H54 (cell line): Measurements from ENCODE around the gene TCAP.

Experiments
- DNase-seq: peaks from one replicate; pipeline ENCODE4 v3.0.0; 2011; ENCODE audit warnings: low spot score, mixed read lengths; ENCODE audit not compliant: insufficient read length
- FAIRE-seq: peaks from 3 replicates; lab custom pipeline; 2011; peaks lifted over from hg19 to GRCh38; lab: Jason Lieb, UNC
- POLR2A ChIP-seq: IDR thresholded peaks from 2 replicates; pipeline ENCODE4 v1.6.1; 2011; ENCODE audit warnings: low read depth, mild to moderate bottlenecking, low read length

TCAP gene

DNA sequence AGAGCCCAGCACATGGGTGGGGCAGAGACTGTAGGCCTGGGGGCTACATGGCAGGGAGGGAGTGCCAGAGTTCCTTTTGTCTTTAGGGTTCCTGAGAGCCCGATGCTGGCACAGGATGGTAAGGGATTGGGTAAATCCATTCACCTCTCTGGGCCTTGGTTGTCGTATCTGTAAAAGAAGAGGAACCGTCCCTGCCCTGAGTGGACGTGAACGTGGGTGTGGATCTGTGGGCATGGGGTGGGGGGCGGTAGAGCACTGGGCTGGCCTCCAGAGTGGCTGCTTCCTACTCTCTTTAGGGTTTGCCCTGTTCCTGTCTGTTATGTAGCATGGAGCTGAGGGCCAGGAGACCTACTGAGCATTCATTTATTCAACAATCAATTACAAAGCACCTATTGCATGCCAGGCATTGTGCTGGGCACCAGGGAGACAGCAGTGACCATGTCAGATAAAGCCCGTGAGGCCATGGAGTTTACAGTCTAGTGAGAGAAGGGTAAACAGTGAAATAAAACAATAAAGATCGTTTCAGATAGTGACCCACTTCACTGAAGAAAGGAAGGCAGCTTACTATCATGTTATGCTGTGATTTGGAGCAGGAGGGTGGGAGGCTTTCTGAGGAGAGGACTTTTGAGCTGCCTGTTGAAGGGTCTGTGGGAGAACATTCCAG lies 13.1 kb upstream of the TCAP start:
- FAIRE-seq (no peak), DNase-seq (no peak)
- no peak for TF ChIP-seq POLR2A

DNA sequence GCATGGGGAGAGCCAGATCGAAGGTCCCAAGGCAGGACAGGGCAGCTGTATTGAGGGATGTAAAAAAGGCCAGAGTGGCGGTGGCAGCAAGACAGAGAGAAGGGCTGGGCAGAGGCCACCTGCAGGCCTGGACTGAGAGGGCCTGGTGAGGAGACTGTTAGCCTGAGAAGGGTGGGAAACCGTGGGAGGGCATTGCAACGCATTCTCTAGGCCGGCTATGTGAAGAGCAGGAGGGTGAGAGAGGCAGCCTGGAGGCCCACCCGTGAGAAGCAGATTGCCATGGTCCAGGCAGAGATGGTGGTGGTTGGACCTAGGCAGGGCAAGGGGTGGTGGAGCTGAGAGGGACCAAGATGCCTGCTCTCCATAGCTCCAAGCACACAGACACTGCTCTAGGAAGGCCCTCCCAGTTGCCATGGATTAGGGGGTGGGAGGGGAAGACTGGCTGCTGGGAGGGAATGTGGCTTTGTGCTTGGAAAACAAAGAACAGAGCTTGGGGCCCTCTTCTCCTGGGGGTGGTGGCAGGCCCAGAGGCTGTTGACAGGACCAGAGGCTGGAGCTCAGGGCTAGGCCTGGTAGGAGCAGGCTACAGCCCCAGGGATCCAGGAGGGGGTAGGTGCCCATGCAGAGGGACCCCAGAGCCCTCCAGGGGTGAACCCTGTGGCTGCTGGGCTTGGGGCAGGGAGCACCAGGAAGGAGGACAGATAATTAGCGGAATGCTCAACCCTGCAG lies 12.4 kb upstream of the TCAP start:
- FAIRE-seq (no peak), DNase-seq (no peak)
- TF ChIP-seq POLR2A: no peak

DNA sequence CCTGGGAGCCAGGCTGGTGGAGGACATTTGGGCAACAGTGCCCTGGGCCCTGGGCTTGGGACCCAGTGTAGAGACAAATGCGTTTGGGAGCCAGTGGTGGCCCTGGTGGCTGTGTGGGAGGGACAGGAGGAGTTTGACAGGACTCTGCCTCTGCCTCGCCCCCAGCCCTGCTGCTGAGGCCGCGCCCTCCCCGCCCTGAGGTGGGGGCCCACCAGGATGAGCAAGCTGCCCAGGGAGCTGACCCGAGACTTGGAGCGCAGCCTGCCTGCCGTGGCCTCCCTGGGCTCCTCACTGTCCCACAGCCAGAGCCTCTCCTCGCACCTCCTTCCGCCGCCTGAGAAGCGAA lies 11.9 kb upstream of the TCAP start:
- DNase-seq: no peak
- no peak for TF ChIP-seq POLR2A
- FAIRE-seq: no peak

DNA sequence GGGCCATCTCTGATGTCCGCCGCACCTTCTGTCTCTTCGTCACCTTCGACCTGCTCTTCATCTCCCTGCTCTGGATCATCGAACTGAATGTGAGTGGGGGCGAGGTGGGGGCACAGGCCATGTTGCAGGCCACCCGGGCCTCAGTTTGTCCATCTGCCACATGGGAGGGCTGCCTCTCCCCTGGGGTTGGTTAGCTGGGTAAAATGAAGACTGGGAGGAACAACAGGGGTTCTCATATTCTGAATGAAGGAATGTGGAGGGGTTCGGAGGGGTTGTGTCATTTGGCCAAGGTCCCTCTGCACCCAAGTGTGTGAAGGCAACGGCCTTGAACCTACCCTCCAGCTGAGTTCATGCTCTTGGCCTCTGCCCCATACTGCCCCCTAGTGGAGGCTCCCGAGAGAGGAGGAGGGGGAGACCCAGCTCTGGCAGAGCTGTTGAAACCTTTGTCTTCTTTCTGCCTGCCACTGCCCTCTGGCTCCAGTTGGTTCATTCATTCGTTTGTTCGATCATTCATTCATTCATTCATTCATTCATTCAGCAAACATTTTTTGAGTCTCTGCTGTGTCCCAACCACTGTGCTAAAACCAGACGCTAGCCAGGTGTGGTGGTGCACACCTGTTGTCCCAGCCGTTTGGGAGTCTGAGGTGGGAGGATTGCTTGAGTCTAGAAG lies 11.4 kb upstream of the TCAP start:
- DNase-seq (peak; percentile 75), FAIRE-seq (no peak)
- no peak for TF ChIP-seq POLR2A

DNA sequence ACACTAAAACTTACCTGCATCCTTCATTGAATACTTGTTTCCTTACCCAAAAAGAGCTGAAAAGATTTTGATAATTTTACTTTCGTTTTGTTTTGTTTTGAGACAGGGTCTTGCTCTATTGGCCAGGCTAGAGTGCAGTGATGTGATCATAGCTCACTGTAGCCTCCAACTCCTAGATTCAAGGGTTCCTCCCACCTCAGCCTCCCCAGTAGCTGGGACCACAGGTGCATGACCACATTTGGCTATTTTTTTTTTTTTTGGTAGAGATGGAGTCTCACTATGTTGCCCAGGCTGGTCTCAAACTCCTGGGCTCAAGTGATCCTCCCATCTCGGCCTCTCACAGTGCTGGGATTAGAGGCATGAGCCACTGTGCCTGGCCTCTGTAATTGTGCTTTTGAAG lies 10.0 kb upstream of the TCAP start:
- no peak for FAIRE-seq
- no peak for TF ChIP-seq POLR2A
- no peak for DNase-seq

DNA sequence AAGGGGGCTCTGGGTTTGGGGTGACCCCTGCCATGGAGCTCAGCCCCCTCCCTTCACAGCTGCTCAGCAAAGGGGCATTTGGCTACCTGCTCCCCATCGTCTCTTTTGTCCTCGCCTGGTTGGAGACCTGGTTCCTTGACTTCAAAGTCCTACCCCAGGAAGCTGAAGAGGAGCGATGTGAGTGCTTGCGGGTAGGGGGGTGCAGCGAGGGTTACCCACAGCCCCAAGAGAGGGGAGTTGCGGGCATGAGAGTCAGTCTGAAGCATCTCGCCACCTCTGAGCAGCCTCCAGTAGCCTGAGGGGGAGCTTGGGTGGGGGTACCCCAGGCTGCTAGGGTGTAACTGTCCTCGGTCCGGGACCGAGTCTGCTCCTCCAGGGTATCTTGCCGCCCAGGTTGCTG lies 6.8 kb upstream of the TCAP start:
- DNase-seq: no peak
- TF ChIP-seq POLR2A: no peak
- no peak for FAIRE-seq

DNA sequence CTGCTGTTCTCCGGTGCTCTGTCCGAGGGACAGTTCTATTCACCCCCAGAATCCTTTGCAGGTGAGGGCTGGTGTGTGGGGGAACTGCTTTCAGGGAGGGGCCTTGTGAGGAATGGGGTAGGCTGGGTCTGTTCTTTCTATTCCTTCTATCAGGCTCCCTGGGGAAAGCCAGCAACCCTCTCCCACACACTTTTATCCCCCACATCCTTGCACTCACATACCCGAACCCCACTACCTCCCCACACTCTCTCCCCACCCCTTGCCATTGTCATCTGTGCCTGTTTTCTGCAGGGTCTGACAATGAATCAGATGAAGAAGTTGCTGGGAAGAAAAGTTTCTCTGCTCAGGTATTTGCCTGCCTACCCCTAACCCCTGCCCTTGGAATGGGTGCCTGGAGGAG lies 6.4 kb upstream of the TCAP start:
- FAIRE-seq (no peak), DNase-seq (no peak)
- no peak for TF ChIP-seq POLR2A

DNA sequence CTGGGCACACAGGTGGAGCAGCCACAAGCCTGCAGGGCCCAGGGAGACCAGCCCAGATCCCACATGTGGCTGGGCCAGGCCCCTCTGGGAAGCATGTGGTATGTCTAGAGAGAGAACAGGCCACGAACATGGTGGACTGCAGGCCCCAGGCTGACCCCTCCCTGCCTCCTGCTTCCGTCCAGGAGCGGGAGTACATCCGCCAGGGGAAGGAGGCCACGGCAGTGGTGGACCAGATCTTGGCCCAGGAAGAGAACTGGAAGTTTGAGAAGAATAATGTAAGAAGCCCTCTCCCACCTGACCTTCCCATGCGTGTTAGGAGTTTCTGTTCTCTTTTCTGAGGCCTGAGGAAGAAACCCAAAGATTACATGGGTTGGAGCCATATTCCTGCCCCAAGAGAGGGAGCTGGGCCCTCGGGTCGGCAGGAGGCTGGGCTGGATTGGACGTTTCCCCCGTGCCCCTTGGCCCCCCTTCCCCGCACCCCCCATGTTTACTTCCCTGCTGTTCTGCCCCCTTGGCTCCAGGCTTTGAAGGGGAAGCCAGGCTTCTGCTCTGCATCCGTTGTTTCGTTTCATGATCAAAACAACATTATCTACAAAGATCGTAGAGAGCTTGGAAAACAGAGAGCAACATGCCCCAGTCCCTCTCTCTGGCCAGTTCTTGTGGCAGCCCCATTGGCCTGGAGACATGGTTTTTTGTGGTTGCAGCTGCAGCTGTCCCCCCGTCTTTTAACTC lies 5.7 kb upstream of the TCAP start:
- DNase-seq (no peak), FAIRE-seq (no peak)

DNA sequence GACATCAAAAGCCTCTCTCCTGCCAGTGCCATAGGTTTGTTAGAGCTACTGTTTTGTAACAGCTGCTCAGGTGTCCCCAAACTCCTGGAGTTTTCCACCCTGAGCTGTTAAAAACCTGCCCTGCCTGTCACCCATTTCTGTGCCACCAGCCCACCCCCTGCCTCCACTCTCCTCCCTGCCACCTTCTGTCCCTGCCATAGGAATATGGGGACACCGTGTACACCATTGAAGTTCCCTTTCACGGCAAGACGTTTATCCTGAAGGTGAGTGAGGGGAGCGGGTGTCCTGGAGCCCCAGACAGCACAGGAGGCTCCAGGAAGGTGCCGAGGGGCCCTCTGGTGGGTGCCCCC lies 5.2 kb upstream of the TCAP start:
- DNase-seq (no peak), FAIRE-seq (no peak)
- TF ChIP-seq POLR2A: no peak

More for the DNA sequence above, 5.7 kb upstream of the TCAP start:
- no peak for TF ChIP-seq POLR2A

DNA sequence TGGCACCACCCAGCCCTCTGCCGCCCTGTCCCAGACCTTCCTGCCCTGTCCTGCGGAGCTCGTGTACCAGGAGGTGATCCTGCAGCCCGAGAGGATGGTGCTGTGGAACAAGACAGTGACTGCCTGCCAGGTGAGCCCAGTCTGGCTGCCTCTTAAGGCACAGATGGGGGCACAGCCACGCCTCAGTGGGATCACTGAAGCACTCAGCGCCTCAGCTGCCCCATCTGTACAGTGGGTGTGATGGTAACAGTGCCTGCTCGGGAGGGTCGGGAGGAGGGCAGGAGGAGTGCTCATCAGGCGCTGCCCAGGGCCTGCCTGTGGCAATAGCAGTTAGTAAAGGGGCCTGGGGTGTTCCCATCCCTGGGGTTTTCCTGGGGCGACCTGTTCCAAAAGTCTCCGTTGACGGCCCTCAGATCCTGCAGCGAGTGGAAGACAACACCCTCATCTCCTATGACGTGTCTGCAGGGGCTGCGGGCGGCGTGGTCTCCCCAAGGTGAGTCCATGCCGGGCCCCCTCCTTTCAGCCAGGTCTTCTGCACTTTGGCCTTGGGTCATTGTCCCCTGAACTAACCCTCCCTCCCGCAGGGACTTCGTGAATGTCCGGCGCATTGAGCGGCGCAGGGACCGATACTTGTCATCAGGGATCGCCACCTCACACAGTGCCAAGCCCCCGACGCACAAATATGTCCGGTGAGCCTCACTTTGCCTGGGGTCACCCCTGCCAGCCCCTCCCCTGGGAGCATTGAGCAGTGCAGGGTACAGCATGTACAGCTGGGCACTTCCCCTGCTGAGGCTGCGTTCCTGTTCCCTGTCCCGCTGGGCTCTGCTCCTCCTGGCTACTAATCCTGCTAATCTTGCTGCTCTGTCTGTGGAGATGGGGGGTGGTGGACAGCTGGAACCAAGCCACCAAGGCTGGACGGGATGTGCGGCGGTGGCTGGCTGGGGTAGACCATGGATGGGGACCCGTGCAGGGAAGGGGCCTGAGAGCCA lies 4.5 kb upstream of the TCAP start:
- DNase-seq (no peak), FAIRE-seq (no peak)
- TF ChIP-seq POLR2A: no peak

DNA sequence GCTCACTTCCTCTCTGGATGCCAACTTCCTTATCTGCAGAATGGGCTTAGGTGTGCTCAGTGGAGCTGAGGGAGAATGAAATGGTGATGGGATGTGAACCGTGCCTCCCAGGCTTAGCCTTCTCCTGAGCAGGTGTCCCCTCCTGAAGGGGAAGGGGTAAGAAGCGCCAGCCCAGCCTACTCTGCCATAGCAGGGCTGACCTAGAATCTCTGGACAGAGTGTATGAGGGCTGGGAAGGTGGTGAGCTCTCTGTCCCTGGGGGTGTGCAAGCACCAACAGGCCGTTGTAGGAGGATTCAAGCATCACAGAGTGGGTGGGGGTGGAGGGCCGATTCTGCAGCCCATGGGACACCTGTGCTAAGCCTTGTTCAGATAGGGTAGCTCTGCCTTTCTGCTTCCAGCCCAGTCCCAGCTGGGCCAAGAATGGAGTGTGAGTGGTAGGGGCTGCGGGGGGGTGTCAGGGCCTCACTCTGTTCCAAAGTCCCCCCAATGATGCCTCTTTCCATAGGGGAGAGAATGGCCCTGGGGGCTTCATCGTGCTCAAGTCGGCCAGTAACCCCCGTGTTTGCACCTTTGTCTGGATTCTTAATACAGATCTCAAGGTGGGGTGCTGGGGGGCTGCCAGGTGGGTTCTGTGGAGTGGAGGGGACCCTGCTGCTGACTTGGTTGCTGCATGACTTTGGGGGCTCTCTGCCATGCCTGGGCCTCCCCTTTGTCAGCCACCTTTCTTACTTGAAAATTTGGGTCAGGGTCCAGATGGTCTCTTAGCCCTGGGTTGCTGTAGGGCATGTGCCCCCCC lies 3.2 kb upstream of the TCAP start:
- FAIRE-seq: no peak
- TF ChIP-seq POLR2A: no peak

More for the DNA sequence above, 3.2 kb upstream of the TCAP start:
- no peak for DNase-seq
